Caco-2 (cell line): ENCODE data around the gene CC2D2A. TPM values are rescaled to one million over a fixed set of nuclear protein-coding genes. Genes with fewer than 3 reads are reported as not detected.

Source experiments
- BruUV-seq: library from RNA; stranded (reverse); fragments of 400-500 nt; replicated peaks from 2 replicates; lab custom pipeline; 2021; lab: Mats Ljungman, UMichigan
- CTCF ChIA-PET: fragments of 300-600 bp; sonication (Branson Sonifier 250); formaldehyde crosslinking; loops from one replicate; lab custom pipeline; 2022; ENCODE audit warnings: antibody characterized with exemption; lab: Charles Lee
- POLR2A ChIA-PET: fragments of 300-600 bp; sonication (Branson Sonifier 250); formaldehyde crosslinking; loops from one replicate; lab custom pipeline; 2022; ENCODE audit warnings: antibody characterized with exemption; lab: Charles Lee
- DNase-seq, 2 experiments: peaks; one replicate each; pipeline versions ENCODE4 v3.0.0 to v3.0.0-alpha.2; 2020 to 2022
- H3K27me3 ChIP-seq: replicated peaks from 2 replicates; pipeline ENCODE4 v1.6.0; 2011; ENCODE audit warnings: low read length; ENCODE audit not compliant: control insufficient read depth, insufficient read depth
- H3K36me3 ChIP-seq: 2 replicates; pipeline ENCODE4 v1.5.1; 2011; ENCODE audit warnings: low read length; ENCODE audit not compliant: control insufficient read depth, insufficient read depth
- H3K4me1 ChIP-seq: fragments of 250-450 bp; sonication (Bioruptor Pico); 2 replicates; pipeline ENCODE4 v1.5.1; 2020; ENCODE audit warnings: mild to moderate bottlenecking
- H3K4me3 ChIP-seq: 2 replicates; pipeline ENCODE4 v1.5.1; 2011; ENCODE audit warnings: low read depth, mild to moderate bottlenecking, control low read depth, low read length
- H3K9me3 ChIP-seq: fragments of 250-450 bp; sonication (Bioruptor Pico); 2 replicates; pipeline ENCODE4 v1.5.1; 2020; ENCODE audit warnings: mild to moderate bottlenecking, moderate library complexity
- H3K27ac Mint-ChIP-seq: one replicate; pipeline ENCODE4 v1.8.0; 2022; ENCODE audit warnings: mixed read lengths; ENCODE audit not compliant: unreplicated experiment
- H3K27me3 Mint-ChIP-seq: one replicate; pipeline ENCODE4 v1.8.0; 2022; ENCODE audit warnings: mixed read lengths; ENCODE audit not compliant: insufficient read depth, unreplicated experiment
- H3K36me3 Mint-ChIP-seq: one replicate; pipeline ENCODE4 v1.8.0; 2022; ENCODE audit warnings: mild to moderate bottlenecking, mixed read lengths; ENCODE audit not compliant: insufficient read depth, unreplicated experiment
- H3K4me1 Mint-ChIP-seq: one replicate; pipeline ENCODE4 v1.8.0; 2022; ENCODE audit warnings: low read depth, mixed read lengths; ENCODE audit not compliant: unreplicated experiment
- H3K4me3 Mint-ChIP-seq: one replicate; pipeline ENCODE4 v1.8.0; 2022; ENCODE audit warnings: mild to moderate bottlenecking, moderate library complexity, mixed read lengths; ENCODE audit not compliant: unreplicated experiment
- H3K9me3 Mint-ChIP-seq: one replicate; pipeline ENCODE4 v1.8.0; 2022; ENCODE audit warnings: mixed read lengths; ENCODE audit not compliant: unreplicated experiment
- CTCF ChIP-seq, 2 experiments: fragments of 200-600 bp in 1 of 2; IDR thresholded peaks; 1 replicate in 1 of 2; 2 replicates in 1 of 2; pipeline versions ENCODE4 v1.5.1 to v1.8.0; 2011 to 2022; ENCODE audit warnings: antibody characterized with exemption in 1 of 2, control low read depth in 1 of 2, inconsistent platforms in 1 of 2, low read depth in 1 of 2, low read length in 1 of 2, mild to moderate bottlenecking in 1 of 2, moderate library complexity in 1 of 2; ENCODE audit not compliant: insufficient read depth in 1 of 2, severe bottlenecking in 1 of 2, unreplicated experiment in 1 of 2
- intact Hi-C: fragments of 100-400 bp; cut with micrococcal nuclease; formaldehyde crosslinking; loops from one replicate; pipeline ENCODE4 v1.10.0; 2022; ENCODE audit not compliant: unreplicated experiment
- total RNA-seq: library from RNA; stranded (reverse); gene quantifications from 2 replicates; pipeline ENCODE4 v1.2.3, GENCODE V29; 2022

The CC2D2A gene
- total RNA-seq, 1 experiment from 2014 or later: 12.3 TPM

- ChIA-PET CTCF (no interaction called here), POLR2A (no interaction called here)
- Histone ChIP-seq H3K9me3 (no peaks in the 10 kb centered on the region), H3K36me3 (no peaks in the 10 kb centered on the region; the same call in 1 of the 2 replicates), H3K4me3 (no peak overlapping the region), H3K27me3 (no peaks in the 10 kb centered on the region), H3K4me1 (no peaks in the 10 kb centered on the region)
- no peaks in the 10 kb centered on the region for H3K27me3 Mint-ChIP-seq
- no peak for DNase-seq
- H3K36me3 Mint-ChIP-seq: peaks cover 5% of the 10 kb centered on the region
- no peak overlapping the region for H3K4me3 Mint-ChIP-seq
- H3K9me3 Mint-ChIP-seq: no peaks in the 10 kb centered on the region
- TF ChIP-seq CTCF (IDR thresholded peaks at IDR 0.05; ENCODE audit: insufficient read depth in 1 of 2, low read depth in 1 of 2, low read length in 1 of 2, severe bottlenecking in 1 of 2, unreplicated experiment in 1 of 2): no peak
- BruUV-seq: no TSS peak
- H3K27ac Mint-ChIP-seq: no peak overlapping the region
- intact Hi-C loops: no loop called here
- H3K4me1 Mint-ChIP-seq: no peaks in the 10 kb centered on the region
Measured at GRCh38 chr4:15563871-15564270, 94.2 kb downstream of the CC2D2A start.

GRCh38 chr4:15568821-15569220, 99.1 kb downstream of the CC2D2A start:
- intact Hi-C loops: no loop called here
- CTCF ChIA-PET: no interaction called here
- no peak for TF ChIP-seq CTCF (IDR thresholded peaks at IDR 0.05; ENCODE audit: insufficient read depth in 1 of 2, low read depth in 1 of 2, low read length in 1 of 2, severe bottlenecking in 1 of 2, unreplicated experiment in 1 of 2)
- H3K4me3 Mint-ChIP-seq: no peak overlapping the region
- peaks cover 5% of the 10 kb centered on the region for H3K36me3 Mint-ChIP-seq
- H3K27ac Mint-ChIP-seq: no peak overlapping the region
- no peaks in the 10 kb centered on the region for H3K27me3 ChIP-seq
- no peaks in the 10 kb centered on the region for H3K4me1 Mint-ChIP-seq
- no peaks in the 10 kb centered on the region; the same call in 1 of the 2 replicates for H3K36me3 ChIP-seq
- BruUV-seq: no TSS peak
- H3K27me3 Mint-ChIP-seq: no peaks in the 10 kb centered on the region
- no peaks in the 10 kb centered on the region for H3K9me3 ChIP-seq
- DNase-seq: no peak
- no peak overlapping the region for H3K4me3 ChIP-seq
- no peaks in the 10 kb centered on the region for H3K9me3 Mint-ChIP-seq
- POLR2A ChIA-PET: no interaction called here
- no peaks in the 10 kb centered on the region for H3K4me1 ChIP-seq

- intact Hi-C loops: no loop called here
- CTCF ChIA-PET: no interaction called here
- POLR2A ChIA-PET: no interaction called here
- Mint-ChIP-seq H3K27ac (no peak overlapping the region), H3K4me1 (no peaks in the 10 kb centered on the region), H3K9me3 (no peaks in the 10 kb centered on the region), H3K27me3 (no peaks in the 10 kb centered on the region), H3K4me3 (no peak overlapping the region), H3K36me3 (peaks cover under 1% of the 10 kb centered on the region)
- no TSS peak for BruUV-seq
- H3K4me3 ChIP-seq: no peak overlapping the region
- TF ChIP-seq CTCF (IDR thresholded peaks at IDR 0.05; ENCODE audit: insufficient read depth in 1 of 2, low read depth in 1 of 2, low read length in 1 of 2, severe bottlenecking in 1 of 2, unreplicated experiment in 1 of 2): no peak
- no peak for DNase-seq
- no peaks in the 10 kb centered on the region for H3K4me1 ChIP-seq
- H3K27me3 ChIP-seq: no peaks in the 10 kb centered on the region
- no peaks in the 10 kb centered on the region; the same call in 1 of the 2 replicates for H3K36me3 ChIP-seq
- no peaks in the 10 kb centered on the region for H3K9me3 ChIP-seq
Measured at GRCh38 chr4:15569746-15570145, 100.1 kb downstream of the CC2D2A start.
